GM18498 (cell line): Measurements from ENCODE around the gene DEFB126.
"Not testable (repeated sequence)": the region's sequence is repeated elsewhere in the genome, so short reads cannot be mapped to it uniquely, and the experiment has no call there.

ENCODE experiments used
- ATAC-seq: cut with Tn5 transposase; IDR thresholded peaks from one replicate; pipeline ENCODE4 v1.9.1; 2021; ENCODE audit warnings: mild to moderate bottlenecking, moderate library complexity; ENCODE audit not compliant: unreplicated experiment

The DEFB126 gene, protein sequence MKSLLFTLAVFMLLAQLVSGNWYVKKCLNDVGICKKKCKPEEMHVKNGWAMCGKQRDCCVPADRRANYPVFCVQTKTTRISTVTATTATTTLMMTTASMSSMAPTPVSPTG

GRCh38 chr20:142290-142689 lies at the start of gene DEFB126:
Gene DEFB126 (plus strand): TSS chr20:142590. CDS start chr20:142629, 39 bp downstream.
- no peak for ATAC-seq

GRCh38 chr20:93641-94040 lies 48.7 kb upstream of the DEFB126 start:
- ATAC-seq = no peak

DNA sequence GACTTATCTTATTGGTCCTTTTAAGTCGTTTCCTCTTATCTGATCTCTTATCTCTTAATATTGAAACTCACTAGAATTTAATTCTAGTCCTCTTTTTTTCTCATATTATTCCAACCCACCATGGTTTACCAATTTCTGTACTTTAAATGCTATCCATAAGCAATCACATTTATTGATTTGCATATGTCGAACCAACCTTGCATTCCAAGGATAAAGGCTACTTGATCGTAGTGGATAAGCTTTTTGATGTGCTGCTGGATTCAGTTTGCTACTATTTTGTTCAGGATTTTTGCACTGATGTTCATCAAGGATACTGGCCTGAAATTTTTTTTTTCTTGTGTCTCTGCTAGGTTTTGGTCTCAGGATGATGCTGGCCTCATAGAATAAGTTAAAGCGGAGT lies 47.2 kb upstream of the DEFB126 start:
- ATAC-seq = no peak

- not testable (repeated sequence) for ATAC-seq
Observed at GRCh38 chr20:97691-98090, 44.7 kb upstream of the DEFB126 start.

- no peak for ATAC-seq
Observed at GRCh38 chr20:101975-102374, 40.4 kb upstream of the DEFB126 start.

DNA sequence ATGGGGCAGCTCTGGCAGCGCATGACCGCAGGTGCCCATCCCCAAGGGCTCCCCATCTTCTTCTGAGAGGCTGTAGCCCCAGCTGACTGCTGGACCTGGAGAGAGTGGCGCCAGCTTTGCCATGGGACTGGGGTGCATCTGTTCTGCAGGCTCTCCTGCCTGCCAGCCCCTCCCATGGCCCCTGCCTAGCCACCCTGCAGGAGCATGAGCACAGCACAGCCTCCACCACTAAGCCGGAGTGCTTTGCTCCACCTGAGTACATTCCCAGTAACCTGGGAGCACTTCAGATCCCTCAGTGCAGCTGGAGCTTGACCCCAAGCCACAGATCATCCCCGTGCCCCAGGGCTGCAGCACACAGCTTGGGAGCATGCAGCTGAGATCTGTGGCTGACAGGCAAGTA lies 38.9 kb upstream of the DEFB126 start:
- ATAC-seq = no peak

- ATAC-seq = no peak
Observed at GRCh38 chr20:112396-112795, 30.0 kb upstream of the DEFB126 start.

- ATAC-seq = no peak
Observed at GRCh38 chr20:117518-117917, 24.9 kb upstream of the DEFB126 start.

DNA sequence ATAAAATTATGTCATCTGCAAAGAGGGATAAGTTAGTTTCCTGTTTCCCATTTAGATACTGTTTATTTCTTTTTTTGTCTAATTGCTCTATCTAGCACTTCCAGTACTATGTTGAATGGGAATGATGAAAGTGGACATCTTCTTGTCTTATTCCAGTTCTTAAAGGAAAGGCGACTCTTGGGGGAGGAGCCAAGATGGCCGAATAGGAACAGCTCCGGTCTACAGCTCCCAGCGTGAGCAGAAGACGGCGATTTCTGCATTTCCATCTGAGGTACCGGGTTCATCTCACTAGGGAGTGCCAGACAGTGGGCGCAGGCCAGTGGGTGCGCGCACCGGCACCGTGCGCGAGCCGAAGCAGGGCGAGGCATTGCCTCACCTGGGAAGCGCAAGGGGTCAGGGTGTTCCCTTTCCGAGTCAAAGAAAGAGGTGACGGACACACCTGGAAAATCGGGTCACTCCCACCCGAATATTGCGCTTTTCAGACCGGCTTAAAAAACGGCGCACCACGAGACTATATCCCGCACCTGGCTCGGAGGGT lies 12.5 kb upstream of the DEFB126 start:
- ATAC-seq = not testable (repeated sequence)

DNA sequence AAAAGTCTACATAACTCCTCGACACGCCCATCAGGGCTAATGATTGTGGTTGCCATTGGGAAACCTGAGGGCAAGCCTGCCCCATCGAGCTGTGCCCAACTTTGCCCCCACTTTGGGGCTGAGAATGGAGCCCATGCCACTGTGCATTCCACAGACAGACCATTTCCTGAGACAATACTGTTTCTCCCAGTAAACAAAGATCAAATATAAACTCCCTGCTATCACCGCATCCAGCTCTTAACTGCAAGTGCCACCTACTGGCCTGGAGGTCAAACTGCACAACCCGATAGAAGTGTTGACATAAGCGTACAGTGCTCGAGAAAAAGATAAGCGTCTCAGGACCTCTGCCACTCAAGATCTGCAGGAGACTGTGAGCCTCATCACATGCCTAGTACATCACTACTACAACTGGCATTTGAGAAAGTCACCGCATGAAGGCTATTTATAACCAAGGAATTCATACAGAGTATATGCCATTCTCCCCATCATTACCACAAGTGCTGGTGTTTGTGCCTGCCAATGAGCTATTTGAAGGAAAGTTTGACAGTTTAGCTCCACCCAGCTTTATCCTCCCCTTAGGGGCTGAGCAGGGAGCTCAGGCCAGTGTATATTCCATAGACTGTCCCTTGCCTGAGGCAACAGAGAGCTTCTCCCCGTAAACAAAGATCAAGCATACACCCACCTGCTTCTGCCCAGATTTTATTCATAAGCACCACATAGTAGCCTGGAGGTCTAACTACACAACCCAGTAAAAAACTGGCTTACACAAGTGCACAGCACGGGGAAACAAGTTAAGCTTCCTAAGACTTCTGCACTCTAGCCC lies 4.5 kb upstream of the DEFB126 start:
- ATAC-seq = no peak

GRCh38 chr20:145877-146276 lies 3.5 kb downstream of the DEFB126 start:
- no peak for ATAC-seq

DNA sequence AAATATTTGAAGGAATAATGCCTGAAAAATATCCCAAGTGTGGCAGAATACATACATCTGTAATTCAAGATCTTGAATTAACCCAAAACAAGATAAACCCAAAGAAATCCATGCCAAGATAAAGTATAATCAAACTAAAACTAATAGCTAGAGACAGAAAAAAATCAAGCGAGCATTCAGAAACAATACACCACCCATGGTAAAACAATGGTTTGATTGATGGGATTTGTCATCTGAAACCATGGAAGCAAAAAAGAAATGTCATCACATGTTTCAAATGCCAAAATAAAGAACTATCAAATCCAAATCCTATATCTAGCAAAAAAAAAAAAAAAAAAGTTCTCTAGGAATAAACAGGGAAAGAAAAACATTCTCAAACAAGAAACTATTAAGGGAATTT lies 9.7 kb downstream of the DEFB126 start:
- no peak for ATAC-seq

DNA sequence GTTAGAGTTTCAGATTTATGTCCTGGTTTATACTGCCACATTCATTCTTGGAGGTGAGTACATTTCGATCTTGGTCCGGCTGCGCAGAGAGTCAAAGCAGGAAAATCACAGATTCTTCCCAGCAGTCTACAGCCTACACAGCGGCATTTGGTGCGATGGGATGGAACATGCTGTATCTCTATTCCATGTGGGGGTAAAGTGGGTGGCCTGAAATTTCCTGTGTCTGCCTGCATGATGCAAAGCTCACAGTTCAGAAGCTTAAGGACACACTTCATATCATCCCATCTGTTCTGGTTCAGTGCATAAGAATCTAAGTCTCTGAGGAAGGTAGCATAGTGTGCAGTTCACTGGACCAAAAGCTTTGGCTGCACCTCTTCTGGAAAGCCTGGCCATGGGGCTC lies 14.8 kb downstream of the DEFB126 start, which contains the start of gene DEFB127:
Gene DEFB127, plus strand, starts transcription at position 301 of the 400 bp plus-strand sequence. Its CDS starts 91 bp downstream, at position 392.
- no peak for ATAC-seq

DNA sequence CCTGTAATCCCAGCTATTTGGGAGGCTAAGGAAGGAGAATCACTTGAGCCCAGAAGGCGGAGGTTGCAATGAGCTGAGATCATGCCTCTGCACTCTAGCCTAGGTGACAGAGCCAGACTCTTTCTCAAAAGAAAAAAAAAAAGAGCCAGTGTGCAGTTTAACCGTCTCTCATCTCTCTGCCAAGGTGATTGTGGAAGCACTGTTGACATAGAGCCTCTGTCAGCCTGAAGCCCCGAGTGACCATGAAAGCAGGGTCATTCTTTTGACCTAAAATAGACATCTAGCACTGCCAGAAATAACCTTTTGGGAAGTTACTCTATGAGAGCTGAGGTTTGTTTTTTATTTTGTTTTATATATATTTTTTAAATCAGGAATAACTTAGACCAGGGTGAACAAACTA lies 22.2 kb downstream of the DEFB126 start:
- no peak for ATAC-seq

GRCh38 chr20:168876-169275 lies 26.5 kb downstream of the DEFB126 start:
- ATAC-seq = no peak

GRCh38 chr20:184288-184687 lies 41.9 kb downstream of the DEFB126 start:
- no peak for ATAC-seq

- no peak for ATAC-seq
Observed at GRCh38 chr20:187733-188132, 45.3 kb downstream of the DEFB126 start.

- ATAC-seq = no peak
Observed at GRCh38 chr20:189611-190010, 47.2 kb downstream of the DEFB126 start, which contains the start of gene DEFB128. Gene DEFB128 (minus strand): TSS chr20:189711. CDS start chr20:189623, 88 bp downstream.
